Esophagus muscularis mucosa (tissue), 4 donors: ENCODE results near the gene TMEM132C. TPM values are rescaled to one million over a fixed set of nuclear protein-coding genes. Genes with fewer than 3 reads are reported as not detected.

ENCODE experiments used
- DNase-seq: peaks from one replicate; pipeline ENCODE4 v3.0.0-alpha.2; 2017; ENCODE audit errors: extremely low spot score
- H3K27ac ChIP-seq, 4 donors: fragments of 200-600 bp; sonication (generic); replicated peaks in 1 of 4; 1 replicate in 3 of 4; 2 replicates in 1 of 4; pipeline ENCODE4 v1.5.1; 2016 to 2019; ENCODE audit warnings: mild to moderate bottlenecking in 1 of 4
- H3K27me3 ChIP-seq, 4 donors: fragments of 200-600 bp; sonication (generic); one replicate each; pipeline versions ENCODE4 v1.5.1 to v1.6.0; 2016 to 2019
- H3K36me3 ChIP-seq, 4 donors: fragments of 200-600 bp; sonication (generic); one replicate each; pipeline ENCODE4 v1.5.1; 2016 to 2019
- H3K4me1 ChIP-seq, 4 donors: fragments of 200-600 bp; sonication (generic); one replicate each; pipeline ENCODE4 v1.5.1; 2016 to 2019
- H3K4me3 ChIP-seq, 4 donors: fragments of 200-600 bp; sonication (generic); 1 replicate in 2 of 4; 2 replicates in 2 of 4; pipeline ENCODE4 v1.5.1; 2016 to 2019; ENCODE audit warnings: mild to moderate bottlenecking in 4 of 4, moderate library complexity in 1 of 4
- H3K9me3 ChIP-seq, 4 donors: fragments of 200-600 bp; sonication (generic); 1 replicate in 3 of 4; 2 replicates in 1 of 4; pipeline ENCODE4 v1.5.1; 2016 to 2019
- EP300 ChIP-seq: sonication (generic); formaldehyde crosslinking; IDR thresholded peaks from one replicate; pipeline ENCODE4 v1.6.1; 2017; ENCODE audit warnings: antibody characterized with exemption
- POLR2A ChIP-seq: fragments of 450-650 bp; IDR thresholded peaks from one replicate; pipeline ENCODE4 v1.6.1; 2017; ENCODE audit warnings: antibody characterized with exemption, moderate library complexity, mild to moderate bottlenecking, low read depth
- POLR2AphosphoS5 ChIP-seq, 2 donors: sonication (generic); formaldehyde crosslinking; IDR thresholded peaks; one replicate each; pipeline ENCODE4 v1.6.1; 2017; ENCODE audit warnings: antibody characterized with exemption in 2 of 2
- WGBS: methylation state at CpG from one replicate; pipeline ENCODE4 v1.1.5; 2018; 5-methylcytosine and 5-hydroxymethylcytosine counted together
- intact Hi-C: fragments of 100-400 bp; cut with DNase I; formaldehyde crosslinking; loops from one replicate; pipeline ENCODE4 v1.15.1; 2023
- total RNA-seq, 4 donors: library from RNA; depleted of rRNA; stranded (reverse); fragments of >200 nt; gene quantifications; one replicate each; pipeline versions ENCODE4 v1.1.0 to v1.2.1, GENCODE V29; 2016
- TF ChIP-seq, protein P1 (sequence below), 3 experiments: fragments of 200-600 bp in 2 of 3; fragments of 450-650 bp in 1 of 3; sonication (generic) in 2 of 3; IDR thresholded peaks; one replicate each; pipeline ENCODE4 v1.5.1; 2017 to 2019; ENCODE audit warnings: antibody characterized with exemption in 3 of 3, mild to moderate bottlenecking in 2 of 3, moderate library complexity in 1 of 3

Gene TMEM132C
- total RNA-seq, 4 donors from 2014 or later = 2.9 to 3.8 (median 3.5) TPM

GRCh38 chr12:128707488-128707887 is 440.5 kb downstream of the TMEM132C start:
- Histone ChIP-seq H3K4me1 (no peaks in the 10 kb centered on the region), H3K9me3 (no peaks in the 10 kb centered on the region), H3K36me3 (no peaks in the 10 kb centered on the region), H3K27ac (no peak overlapping the region), H3K4me3 (no peak overlapping the region), H3K27me3 (peaks cover 0 to 4% (median 0%) of the 10 kb centered on the region in 4 donors)
- intact Hi-C loops = no loop called here
- DNase-seq = no peak
- WGBS = 89% methylated on average over 8 of the region's 8 CpGs
- TF ChIP-seq, protein P1, sequence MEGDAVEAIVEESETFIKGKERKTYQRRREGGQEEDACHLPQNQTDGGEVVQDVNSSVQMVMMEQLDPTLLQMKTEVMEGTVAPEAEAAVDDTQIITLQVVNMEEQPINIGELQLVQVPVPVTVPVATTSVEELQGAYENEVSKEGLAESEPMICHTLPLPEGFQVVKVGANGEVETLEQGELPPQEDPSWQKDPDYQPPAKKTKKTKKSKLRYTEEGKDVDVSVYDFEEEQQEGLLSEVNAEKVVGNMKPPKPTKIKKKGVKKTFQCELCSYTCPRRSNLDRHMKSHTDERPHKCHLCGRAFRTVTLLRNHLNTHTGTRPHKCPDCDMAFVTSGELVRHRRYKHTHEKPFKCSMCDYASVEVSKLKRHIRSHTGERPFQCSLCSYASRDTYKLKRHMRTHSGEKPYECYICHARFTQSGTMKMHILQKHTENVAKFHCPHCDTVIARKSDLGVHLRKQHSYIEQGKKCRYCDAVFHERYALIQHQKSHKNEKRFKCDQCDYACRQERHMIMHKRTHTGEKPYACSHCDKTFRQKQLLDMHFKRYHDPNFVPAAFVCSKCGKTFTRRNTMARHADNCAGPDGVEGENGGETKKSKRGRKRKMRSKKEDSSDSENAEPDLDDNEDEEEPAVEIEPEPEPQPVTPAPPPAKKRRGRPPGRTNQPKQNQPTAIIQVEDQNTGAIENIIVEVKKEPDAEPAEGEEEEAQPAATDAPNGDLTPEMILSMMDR (IDR thresholded peaks at IDR 0.05) = no peak
- TF ChIP-seq POLR2AphosphoS5 (IDR thresholded peaks at IDR 0.05) (no peak), EP300 (no peak), POLR2A (no peak)

- Histone ChIP-seq H3K27me3 (no peaks in the 10 kb centered on the region), H3K27ac (no peak overlapping the region), H3K4me1 (no peaks in the 10 kb centered on the region), H3K4me3 (no peak overlapping the region), H3K36me3 (no peaks in the 10 kb centered on the region), H3K9me3 (no peaks in the 10 kb centered on the region)
- DNase-seq = no peak
- TF ChIP-seq, protein P1 (IDR thresholded peaks at IDR 0.05) = no peak
- no peak for TF ChIP-seq POLR2AphosphoS5 (IDR thresholded peaks at IDR 0.05)
- TF ChIP-seq EP300 = no peak
- TF ChIP-seq POLR2A = no peak
- 87% methylated on average over 6 of the region's 6 CpGs for whole genome bisulfite sequencing
- intact Hi-C loops = no loop called here
Observed at GRCh38 chr12:128708789-128709188, 441.8 kb downstream of the TMEM132C start.

DNA sequence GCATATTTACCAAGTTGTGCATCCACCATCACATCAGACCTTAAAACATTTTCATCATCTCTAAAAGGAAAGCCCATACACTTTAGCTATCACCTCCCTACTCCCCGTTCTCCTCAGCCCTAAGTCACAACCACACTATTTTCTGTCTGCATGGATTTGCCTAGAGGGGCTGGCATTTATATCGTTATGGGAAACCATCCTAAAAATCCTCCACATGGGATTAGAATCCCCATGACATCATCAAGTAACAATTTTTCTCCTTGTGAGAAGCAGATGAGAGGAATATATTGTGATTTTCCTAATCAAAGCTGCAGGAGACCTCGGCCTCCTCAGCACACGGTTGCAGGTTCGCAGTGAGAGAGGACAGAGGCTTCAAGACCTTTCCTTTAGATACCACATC is 442.7 kb downstream of the TMEM132C start:
- 78% methylated on average over 5 of the region's 5 CpGs for WGBS
- H3K36me3 ChIP-seq = no peaks in the 10 kb centered on the region
- no peak for DNase-seq
- intact Hi-C loops = no loop called here
- no peaks in the 10 kb centered on the region for H3K9me3 ChIP-seq
- no peaks in the 10 kb centered on the region for H3K27me3 ChIP-seq
- no peak overlapping the region for H3K27ac ChIP-seq
- no peaks in the 10 kb centered on the region for H3K4me1 ChIP-seq
- TF ChIP-seq POLR2A = no peak
- TF ChIP-seq, protein P1 (IDR thresholded peaks at IDR 0.05) = no peak
- no peak overlapping the region for H3K4me3 ChIP-seq

DNA sequence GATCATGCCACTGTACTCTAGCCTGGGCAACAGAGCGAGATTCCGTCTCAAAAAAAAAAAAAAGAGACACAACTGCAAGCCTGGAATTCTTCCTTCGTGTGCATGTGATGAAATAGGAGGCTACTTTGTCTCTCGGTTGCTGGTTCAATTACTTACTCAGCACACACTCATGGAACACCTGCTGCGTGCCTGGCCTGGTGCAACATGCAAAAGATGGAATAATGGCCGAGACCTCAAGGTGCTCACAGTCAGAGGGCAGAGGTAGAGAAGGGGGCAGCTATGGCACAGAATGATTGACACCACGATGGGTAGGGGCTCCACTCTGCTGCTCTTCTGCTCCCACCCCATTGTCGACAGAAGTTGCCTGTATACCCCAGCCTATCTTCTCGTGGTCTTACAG is 444.5 kb downstream of the TMEM132C start:
- intact Hi-C loops = no loop called here
- no peaks in the 10 kb centered on the region for H3K9me3 ChIP-seq
- H3K36me3 ChIP-seq = no peaks in the 10 kb centered on the region
- no peaks in the 10 kb centered on the region for H3K4me1 ChIP-seq
- TF ChIP-seq, protein P1 (IDR thresholded peaks at IDR 0.05) = no peak
- TF ChIP-seq EP300 (no peak), POLR2A (no peak), POLR2AphosphoS5 (IDR thresholded peaks at IDR 0.05) (no peak)
- WGBS = 86% methylated on average over 9 of the region's 9 CpGs
- no peaks in the 10 kb centered on the region for H3K27me3 ChIP-seq
- H3K4me3 ChIP-seq = no peak overlapping the region
- DNase-seq = no peak
- H3K27ac ChIP-seq = no peak overlapping the region

DNA sequence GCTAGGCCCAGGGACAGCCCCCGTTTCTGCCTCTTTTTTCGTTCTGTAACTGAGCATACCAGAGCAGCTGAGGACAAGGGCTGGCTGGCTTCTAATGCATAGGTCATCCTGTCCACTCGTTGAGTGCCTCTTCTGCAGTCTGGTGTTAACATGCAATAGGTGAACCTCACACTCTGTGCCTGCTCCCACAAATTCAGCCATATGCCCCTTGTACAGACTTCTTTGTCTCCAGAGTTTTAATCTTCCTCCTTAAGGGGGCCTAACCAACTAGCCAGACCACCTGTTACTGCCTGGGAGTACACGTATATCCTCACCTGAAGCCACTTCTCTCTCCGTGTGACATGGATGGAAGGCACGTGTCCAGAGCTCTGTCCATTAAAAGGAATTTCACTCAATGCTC is 445.7 kb downstream of the TMEM132C start:
- Histone ChIP-seq H3K4me3 (no peak overlapping the region), H3K9me3 (peaks cover 0 to 8% (median 0%) of the 10 kb centered on the region in 4 donors), H3K4me1 (no peaks in the 10 kb centered on the region), H3K27me3 (no peaks in the 10 kb centered on the region), H3K27ac (no peak overlapping the region), H3K36me3 (no peaks in the 10 kb centered on the region)
- no peak for DNase-seq
- no peak for TF ChIP-seq EP300
- TF ChIP-seq POLR2AphosphoS5 (IDR thresholded peaks at IDR 0.05) = no peak
- no peak for TF ChIP-seq POLR2A
- TF ChIP-seq, protein P1 (IDR thresholded peaks at IDR 0.05) = no peak
- 90% methylated on average over 6 of the region's 6 CpGs for WGBS
- intact Hi-C loops = no loop called here
